ENCODE results near the gene POLDIP2. TPM values are rescaled to one million over a fixed set of nuclear protein-coding genes. Genes with fewer than 3 reads are reported as not detected.

POLDIP2 gene
- total RNA-seq, 2 experiments from 2014 or later: 88.8 to 89.2 TPM

DNA sequence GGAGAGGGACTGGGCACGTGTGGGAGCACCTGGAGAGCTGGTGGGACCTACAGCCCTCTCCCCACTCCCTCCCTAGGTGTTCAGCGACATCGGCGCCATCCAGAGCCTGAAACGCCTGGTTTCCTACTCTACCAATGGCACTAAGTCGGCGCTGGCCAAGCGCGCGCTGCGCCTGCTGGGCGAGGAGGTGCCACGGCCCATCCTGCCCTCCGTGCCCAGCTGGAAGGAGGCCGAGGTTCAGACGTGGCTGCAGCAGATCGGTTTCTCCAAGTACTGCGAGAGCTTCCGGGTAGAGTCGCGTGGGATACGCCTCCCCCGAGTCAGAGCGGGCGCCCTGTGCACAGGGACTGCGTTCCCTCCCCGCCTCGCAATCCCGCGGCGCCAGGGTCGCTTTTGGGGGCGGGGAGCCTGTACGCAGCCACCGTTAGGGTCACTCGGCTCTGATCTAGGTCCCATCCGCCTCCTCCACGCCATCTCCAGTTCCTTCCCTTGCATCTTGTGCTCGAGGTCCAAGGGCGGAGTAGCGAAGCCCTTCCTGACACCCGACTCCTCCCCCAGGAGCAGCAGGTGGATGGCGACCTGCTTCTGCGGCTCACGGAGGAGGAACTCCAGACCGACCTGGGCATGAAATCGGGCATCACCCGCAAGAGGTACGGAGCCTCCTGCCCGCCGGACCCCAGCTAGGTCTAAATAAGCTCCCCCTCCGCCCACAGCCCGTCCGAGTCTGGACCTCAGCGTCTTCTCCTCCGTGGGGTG is 27.1 kb upstream of the POLDIP2 start:
- CTCF ChIA-PET (ENCODE audit: unreplicated experiment): no interaction called here
- H3K27ac ChIP-seq (ENCODE audit: low read depth, low read length, poor library complexity, severe bottlenecking): no peak overlapping the region
- no peaks in the 10 kb centered on the region for H3K9me3 ChIP-seq (ENCODE audit: low read length)
- no peaks in the 10 kb centered on the region for H3K4me1 ChIP-seq (ENCODE audit: insufficient read depth, low read length, poor library complexity, severe bottlenecking)
- POLR2A ChIA-PET: no interaction called here
- no peak overlapping the region for H3K4me2 ChIP-seq (ENCODE audit: low read length)
- H3K9me2 ChIP-seq (ENCODE audit: insufficient read depth, low read length): no peaks in the 10 kb centered on the region
- BruUV-seq (replicated peaks): no TSS peak
- DNase-seq (ENCODE audit: low spot score): no peak
- H2AFZ ChIP-seq (ENCODE audit: low read length): no peak overlapping the region
- H3K36me3 ChIP-seq (ENCODE audit: insufficient read depth, low read length): peaks cover 5% of the 10 kb centered on the region; the same call in 1 of the 2 replicates
- H3K4me3 ChIP-seq (ENCODE audit: low read depth, low read length, poor library complexity, severe bottlenecking): no peak overlapping the region
- TF ChIP-seq CTCF (conservative IDR thresholded peaks at IDR 0.05; ENCODE audit: low read length) (no peak), EZH2phosphoT487 (IDR thresholded peaks at IDR 0.05; ENCODE audit: borderline replicate concordance, low read depth, low read length) (no peak)
- no peaks in the 10 kb centered on the region; the same call in 1 of the 2 replicates for H4K20me1 ChIP-seq (ENCODE audit: insufficient read depth, low read length)
- intact Hi-C loops (cut with micrococcal nuclease; ENCODE audit: unreplicated experiment): no loop called here
- no peaks in the 10 kb centered on the region for H3K79me2 ChIP-seq (ENCODE audit: insufficient read depth, low read depth, low read length)

- no peak for DNase-seq (ENCODE audit: low spot score)
- BruUV-seq (replicated peaks): no TSS peak
Observed at GRCh38 chr17:28381141-28381825, 24.0 kb upstream of the POLDIP2 start.

More at GRCh38 chr17:28381141-28381825, 24.0 kb upstream of the POLDIP2 start:
- no peaks in the 10 kb centered on the region for H3K79me2 ChIP-seq (ENCODE audit: insufficient read depth, low read depth, low read length)
- no peaks in the 10 kb centered on the region; the same call in 1 of the 2 replicates for H4K20me1 ChIP-seq (ENCODE audit: insufficient read depth, low read length)
- no peak overlapping the region for H2AFZ ChIP-seq (ENCODE audit: low read length)
- no peaks in the 10 kb centered on the region for H3K9me2 ChIP-seq (ENCODE audit: insufficient read depth, low read length)
- no peaks in the 10 kb centered on the region for H3K9me3 ChIP-seq (ENCODE audit: low read length)
- intact Hi-C loops (cut with micrococcal nuclease; ENCODE audit: unreplicated experiment): no loop called here
- no peaks in the 10 kb centered on the region for H3K36me3 ChIP-seq (ENCODE audit: insufficient read depth, low read length)
- H3K4me1 ChIP-seq (ENCODE audit: insufficient read depth, low read length, poor library complexity, severe bottlenecking): no peaks in the 10 kb centered on the region
- no peak for TF ChIP-seq CTCF (conservative IDR thresholded peaks at IDR 0.05; ENCODE audit: low read length)
- TF ChIP-seq EZH2phosphoT487 (IDR thresholded peaks at IDR 0.05; ENCODE audit: borderline replicate concordance, low read depth, low read length): no peak
- H3K27ac ChIP-seq (ENCODE audit: low read depth, low read length, poor library complexity, severe bottlenecking): no peak overlapping the region
- H3K4me2 ChIP-seq (ENCODE audit: low read length): no peak overlapping the region
- ChIA-PET POLR2A (no interaction called here), CTCF (ENCODE audit: unreplicated experiment) (no interaction called here)
- no peak overlapping the region for H3K4me3 ChIP-seq (ENCODE audit: low read depth, low read length, poor library complexity, severe bottlenecking)

Measured in OCI-LY7 (cell line).